Aorta (tissue), 5 donors: Measurements from ENCODE around the gene PHLDA2. TPM values are rescaled to one million over a fixed set of nuclear protein-coding genes. Genes with fewer than 3 reads are reported as not detected.

ENCODE experiments used
- ATAC-seq: fragments of 200-7000 bp; cut with Tn5 transposase; one replicate; pipeline ENCODE4 v1.9.1; 2022; ENCODE audit warnings: moderate library complexity; ENCODE audit not compliant: low FRiP score
- DNase-seq, 2 donors: peaks; one replicate each; pipeline ENCODE4 v3.0.0-alpha.2; 2020
- H3K27ac ChIP-seq, 2 donors: one replicate each; pipeline ENCODE4 v1.5.1; 2013; ENCODE audit warnings: low read length in 2 of 2, mild to moderate bottlenecking in 2 of 2, moderate library complexity in 2 of 2, control low read depth in 1 of 2, inconsistent platforms in 1 of 2, low read depth in 1 of 2
- H3K27me3 ChIP-seq, 2 donors: one replicate each; pipeline ENCODE4 v1.6.1; 2013; ENCODE audit warnings: control low read depth in 1 of 2, low read length in 1 of 2, mild to moderate bottlenecking in 1 of 2, moderate library complexity in 1 of 2; ENCODE audit not compliant: insufficient read depth in 2 of 2, control insufficient read depth in 1 of 2
- H3K36me3 ChIP-seq, 2 donors: one replicate each; pipeline ENCODE4 v1.6.1; 2013; ENCODE audit warnings: control low read depth in 1 of 2, low read length in 1 of 2, mild to moderate bottlenecking in 1 of 2; ENCODE audit not compliant: insufficient read depth in 2 of 2, control insufficient read depth in 1 of 2
- H3K4me1 ChIP-seq, 2 donors: one replicate each; pipeline ENCODE4 v1.6.1; 2013; ENCODE audit warnings: low read length in 2 of 2, control low read depth in 1 of 2, mild to moderate bottlenecking in 1 of 2, moderate library complexity in 1 of 2; ENCODE audit not compliant: insufficient read depth in 2 of 2, control insufficient read depth in 1 of 2
- H3K4me3 ChIP-seq, 2 donors: one replicate each; pipeline ENCODE4 v1.5.1; 2013; ENCODE audit warnings: low read length in 2 of 2, control low read depth in 1 of 2, mild to moderate bottlenecking in 1 of 2
- H3K9me3 ChIP-seq: one replicate; pipeline ENCODE4 v1.6.1; 2013; ENCODE audit warnings: mild to moderate bottlenecking, low read length; ENCODE audit not compliant: control insufficient read depth
- WGBS, 2 donors: extraction: QIAGEN DNeasy Blood & Tissue Kit; methylation state at CpG; one replicate each; pipeline ENCODE4 v1.1.7; 2013; 5-methylcytosine and 5-hydroxymethylcytosine counted together
- intact Hi-C, 2 donors: fragments of 100-400 bp; cut with DNase I; formaldehyde crosslinking; loops; one replicate each; pipeline versions ENCODE4 v1.14.2 to v1.15.0; 2022
- polyA plus RNA-seq, 2 donors: library from polyadenylated mRNA; stranded (reverse); fragments of 200-250 nt; gene quantifications; one replicate each; pipeline ENCODE4 v1.2.3, GENCODE V29; 2013
- total RNA-seq, 2 donors: library from RNA; stranded (reverse); fragmentation: NEBNext Ultra II Directional; extraction: Animal tissue kit (Norgen Biotek cat#: 25700); gene quantifications; one replicate each; pipeline ENCODE4 v1.2.1, GENCODE V29; 2021
- donor health status: healthy with polysubstance abuse.
- donor health status: Bipolar disorder and iron deficiency.
- donor health status: DM: no; HTN: no; CAD: no.
- donor health status: DM: no; HTN: no; CAD: no.
- donor health status: DM: yes; HTN: yes; CAD: no.

Gene PHLDA2
- total and polyA plus RNA-seq, 4 donors: 6.4 to 17.2 (median 7.2) TPM

DNA sequence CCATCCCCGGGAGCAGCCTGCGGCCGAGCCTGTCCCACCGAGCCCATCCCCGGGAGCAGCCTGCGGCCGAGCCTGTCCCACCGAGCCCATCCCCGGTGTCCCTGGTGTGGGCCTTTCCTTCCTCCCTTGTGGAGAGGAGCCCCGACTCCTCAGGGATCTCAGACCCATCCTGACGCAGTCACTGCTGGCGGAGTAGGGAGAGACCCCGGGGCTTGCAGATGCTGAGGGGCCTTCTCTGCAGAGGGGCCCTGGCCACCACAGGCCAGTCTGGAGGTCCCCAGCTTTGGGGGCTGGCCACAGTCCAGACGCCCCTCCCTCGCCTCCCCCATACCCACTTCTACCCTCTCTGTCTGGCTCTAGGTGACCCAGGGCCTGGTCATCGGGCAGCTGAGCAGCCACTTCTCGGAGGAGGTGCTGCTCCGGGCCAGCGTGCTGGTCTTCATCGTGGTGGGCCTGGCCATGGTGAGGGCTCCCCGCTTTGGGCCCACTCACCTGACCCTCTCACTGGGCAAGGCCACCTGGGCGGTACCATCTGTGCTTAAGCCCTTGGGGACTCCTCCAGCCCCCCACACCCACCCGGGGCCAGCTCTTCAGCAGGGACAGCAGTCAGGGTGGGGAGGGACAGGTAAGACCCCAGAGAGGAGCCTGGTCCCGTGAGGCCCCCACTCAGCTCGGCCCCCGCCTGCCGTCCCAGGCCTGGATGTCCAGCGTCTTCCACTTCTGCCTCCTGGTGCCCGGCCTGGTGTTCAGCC lies 7.3 kb downstream of the PHLDA2 start:
- Histone ChIP-seq H3K36me3 (no peaks in the 10 kb centered on the region), H3K4me3 (no peak overlapping the region), H3K27ac (no peak overlapping the region), H3K9me3 (no peaks in the 10 kb centered on the region), H3K4me1 (no peaks in the 10 kb centered on the region), H3K27me3 (no peaks in the 10 kb centered on the region)
- DNase-seq: no peak
- intact Hi-C loops: no loop called here
- no peak for ATAC-seq
- WGBS, 2 donors: 91% methylated on average over 24 to 29 of the region's 29 CpGs

DNA sequence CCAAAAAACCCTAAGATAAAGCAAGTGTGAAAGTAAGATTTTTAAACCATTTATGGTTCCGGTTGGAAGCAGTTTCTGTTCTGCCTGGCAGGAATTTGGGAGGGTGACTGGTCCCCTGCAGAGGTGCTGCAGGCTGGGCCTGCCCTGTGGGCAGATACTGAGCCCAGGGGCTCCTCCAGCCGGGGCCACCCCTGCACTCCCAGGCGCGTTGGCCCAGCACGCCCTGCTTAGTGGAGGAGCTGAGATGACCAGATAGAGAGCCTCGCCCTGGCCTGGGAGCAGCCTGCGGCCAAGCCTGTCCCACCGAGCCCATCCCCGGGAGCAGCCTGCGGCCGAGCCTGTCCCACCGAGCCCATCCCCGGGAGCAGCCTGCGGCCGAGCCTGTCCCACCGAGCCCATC lies 8.0 kb downstream of the PHLDA2 start:
- WGBS, 2 donors: 89 to 94% methylated on average over 12 to 13 of the region's 16 CpGs
- no peaks in the 10 kb centered on the region for H3K4me1 ChIP-seq
- ATAC-seq: no peak
- H3K9me3 ChIP-seq: no peaks in the 10 kb centered on the region
- DNase-seq: no peak
- intact Hi-C loops: no loop called here
- H3K27me3 ChIP-seq: no peaks in the 10 kb centered on the region
- H3K36me3 ChIP-seq: no peaks in the 10 kb centered on the region
- H3K4me3 ChIP-seq: no peak overlapping the region
- no peak overlapping the region for H3K27ac ChIP-seq

DNA sequence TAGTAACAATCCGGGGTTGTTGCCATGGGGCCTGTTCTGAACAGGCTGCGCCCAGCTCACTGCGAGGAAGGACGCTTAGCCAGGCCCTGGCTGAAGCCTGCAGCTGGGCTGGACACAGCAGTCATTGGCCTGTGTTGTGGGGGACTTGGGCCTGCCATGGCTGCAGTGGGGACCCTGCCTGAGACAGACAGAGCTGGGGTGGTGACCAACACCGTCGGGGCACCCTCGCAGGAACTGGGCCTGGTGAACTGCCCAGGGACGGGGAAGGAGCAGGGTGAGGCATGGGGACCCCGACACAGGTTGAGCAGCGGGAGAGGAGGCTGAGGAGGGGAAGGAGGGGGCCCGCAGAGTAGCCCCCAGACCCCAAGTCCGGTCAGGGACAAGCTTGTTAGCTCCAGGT lies 8.9 kb downstream of the PHLDA2 start:
- no peaks in the 10 kb centered on the region for H3K36me3 ChIP-seq
- no peaks in the 10 kb centered on the region for H3K9me3 ChIP-seq
- intact Hi-C loops: no loop called here
- no peak for DNase-seq
- no peaks in the 10 kb centered on the region for H3K27me3 ChIP-seq
- ATAC-seq: no peak
- no peaks in the 10 kb centered on the region for H3K4me1 ChIP-seq
- H3K27ac ChIP-seq: no peak overlapping the region
- WGBS, 2 donors: 93 to 94% methylated on average over 12 of the region's 12 CpGs
- H3K4me3 ChIP-seq: no peak overlapping the region

DNA sequence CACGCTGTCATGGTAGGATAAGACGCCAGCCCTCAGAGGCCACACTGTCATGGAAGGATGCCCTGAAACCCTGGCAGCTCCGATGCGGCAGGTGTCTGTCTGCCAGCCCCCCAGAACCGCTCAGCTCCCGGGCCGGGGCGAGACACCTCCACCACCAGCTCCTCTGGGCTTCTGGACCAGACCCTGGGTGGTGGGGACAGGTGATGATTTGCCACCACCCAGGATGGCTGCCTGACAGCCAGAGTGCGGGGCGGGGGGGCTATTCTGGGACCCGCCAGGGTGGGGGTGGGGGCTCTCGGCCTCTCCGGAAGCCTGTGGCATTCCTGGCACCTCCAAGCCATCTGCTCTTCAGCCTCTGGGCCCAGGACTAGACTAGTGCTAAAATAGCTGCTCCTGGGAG lies 9.4 kb downstream of the PHLDA2 start:
- ATAC-seq: no peak
- no peaks in the 10 kb centered on the region for H3K27me3 ChIP-seq
- intact Hi-C loops: no loop called here

DNA sequence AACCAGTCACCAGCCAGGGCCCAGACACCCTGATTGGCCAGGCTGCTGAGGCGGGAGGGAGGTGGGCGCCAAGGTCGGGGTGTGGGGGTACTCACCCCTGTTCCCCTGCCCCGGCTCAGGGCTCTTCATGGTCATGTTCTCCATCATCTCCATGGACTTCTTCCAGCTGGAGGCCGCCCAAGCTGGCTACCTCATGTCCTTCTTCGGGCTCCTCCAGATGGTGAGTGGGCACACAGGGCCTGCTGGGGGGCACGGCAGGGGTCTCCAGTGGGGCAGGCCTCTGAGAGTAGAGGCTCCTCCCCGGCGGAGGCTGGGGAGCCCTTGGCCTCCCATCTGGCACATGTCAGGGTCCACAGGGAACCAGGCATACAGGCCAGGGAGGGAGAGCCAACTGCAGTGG lies 10.0 kb downstream of the PHLDA2 start:
- 93 to 95% methylated on average over 9 of the region's 9 CpGs for WGBS, 2 donors
- no peak overlapping the region for H3K4me3 ChIP-seq
- no peaks in the 10 kb centered on the region for H3K9me3 ChIP-seq
- no peaks in the 10 kb centered on the region for H3K27me3 ChIP-seq
- H3K36me3 ChIP-seq: no peaks in the 10 kb centered on the region
- DNase-seq: no peak
- H3K27ac ChIP-seq: no peak overlapping the region
- H3K4me1 ChIP-seq: no peaks in the 10 kb centered on the region
- ATAC-seq: no peak
- intact Hi-C loops: no loop called here

More for the DNA sequence above, 9.4 kb downstream of the PHLDA2 start:
- 75 to 82% methylated on average over 13 of the region's 13 CpGs for WGBS, 2 donors
- no peaks in the 10 kb centered on the region for H3K9me3 ChIP-seq
- no peaks in the 10 kb centered on the region for H3K4me1 ChIP-seq
- no peak overlapping the region for H3K4me3 ChIP-seq
- no peaks in the 10 kb centered on the region for H3K36me3 ChIP-seq
- no peak for DNase-seq
- H3K27ac ChIP-seq: no peak overlapping the region

DNA sequence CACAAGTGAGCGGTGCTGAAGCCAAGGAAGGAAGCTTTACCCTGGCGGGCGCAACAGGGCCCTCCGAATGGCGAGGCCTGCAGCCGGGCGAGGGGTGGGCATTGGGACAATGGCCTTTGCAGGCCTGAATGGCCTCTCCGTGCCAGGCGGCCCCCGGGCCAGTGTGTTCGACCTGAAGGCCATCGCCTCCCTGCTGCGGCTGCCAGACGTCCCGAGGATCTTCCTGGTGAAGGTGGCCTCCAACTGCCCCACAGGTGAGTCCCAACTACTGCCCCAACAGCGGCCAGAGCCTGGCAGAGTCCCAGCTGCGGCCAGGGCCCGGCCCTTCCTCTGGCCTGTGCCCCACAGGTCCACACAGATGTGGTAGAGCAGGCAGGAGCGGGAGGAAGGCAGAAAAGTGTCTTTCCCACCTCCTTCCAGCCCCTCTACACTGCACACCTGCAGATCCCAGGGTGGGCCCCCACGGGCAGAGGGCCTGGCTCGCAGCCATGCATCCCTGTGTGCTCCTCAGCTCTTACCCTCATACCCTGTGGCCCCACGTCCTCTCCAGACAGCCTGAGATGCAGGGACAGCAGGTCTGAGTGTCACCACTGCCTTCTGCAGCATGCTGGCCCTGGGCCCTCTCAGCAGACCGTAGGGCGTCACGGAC lies 11.3 kb downstream of the PHLDA2 start:
- Histone ChIP-seq H3K36me3 (no peaks in the 10 kb centered on the region), H3K27ac (no peak overlapping the region), H3K4me3 (no peak overlapping the region), H3K9me3 (no peaks in the 10 kb centered on the region), H3K27me3 (no peaks in the 10 kb centered on the region), H3K4me1 (no peaks in the 10 kb centered on the region)
- no peak for ATAC-seq
- DNase-seq: no peak
- WGBS, 2 donors: 89 to 91% methylated on average over 22 to 25 of the region's 25 CpGs
- intact Hi-C loops: no loop called here

DNA sequence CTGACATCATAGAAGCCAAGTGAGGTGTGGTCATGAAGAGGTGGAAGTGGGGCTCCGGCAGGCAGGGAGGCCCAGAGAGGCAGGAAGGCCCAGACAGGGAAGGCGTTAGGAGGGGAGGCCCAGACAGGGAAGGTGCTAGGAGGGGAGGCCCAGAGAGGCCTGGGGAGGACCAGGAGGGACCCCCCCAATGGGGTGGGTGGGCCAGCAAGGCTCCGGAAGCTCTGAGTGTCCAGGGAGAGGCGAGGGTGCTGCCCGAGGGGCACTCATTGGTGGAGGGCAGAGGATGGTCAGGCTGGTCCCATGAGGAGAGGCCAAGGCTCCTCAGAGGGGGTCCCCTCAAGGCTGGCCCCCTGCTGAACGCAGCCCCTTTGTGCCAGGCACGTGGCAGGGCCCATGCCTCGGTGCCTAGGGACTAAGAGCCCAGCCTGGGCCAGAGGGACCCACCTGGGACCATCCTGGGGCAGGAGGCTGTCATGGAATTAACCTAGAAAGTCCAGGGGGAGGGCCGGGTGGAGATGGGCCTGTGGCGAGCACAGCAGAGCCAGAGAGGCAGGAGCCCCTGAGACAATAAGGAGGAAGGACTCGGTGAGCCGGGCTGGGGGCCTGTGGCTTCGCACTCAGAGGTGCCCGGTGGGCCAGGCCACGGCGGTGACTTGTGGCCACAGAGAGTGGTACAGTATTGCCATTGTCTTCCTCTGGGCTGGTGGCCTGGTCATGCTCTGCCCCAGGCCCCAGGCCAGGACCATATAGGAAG lies 12.2 kb downstream of the PHLDA2 start:
- Histone ChIP-seq H3K4me3 (no peak overlapping the region), H3K27me3 (no peaks in the 10 kb centered on the region), H3K27ac (no peak overlapping the region), H3K9me3 (no peaks in the 10 kb centered on the region), H3K36me3 (no peaks in the 10 kb centered on the region), H3K4me1 (no peaks in the 10 kb centered on the region)
- intact Hi-C loops: no loop called here
- ATAC-seq (no peak), DNase-seq (no peak)
- WGBS, 2 donors: 95 to 96% methylated on average over 16 of the region's 16 CpGs

DNA sequence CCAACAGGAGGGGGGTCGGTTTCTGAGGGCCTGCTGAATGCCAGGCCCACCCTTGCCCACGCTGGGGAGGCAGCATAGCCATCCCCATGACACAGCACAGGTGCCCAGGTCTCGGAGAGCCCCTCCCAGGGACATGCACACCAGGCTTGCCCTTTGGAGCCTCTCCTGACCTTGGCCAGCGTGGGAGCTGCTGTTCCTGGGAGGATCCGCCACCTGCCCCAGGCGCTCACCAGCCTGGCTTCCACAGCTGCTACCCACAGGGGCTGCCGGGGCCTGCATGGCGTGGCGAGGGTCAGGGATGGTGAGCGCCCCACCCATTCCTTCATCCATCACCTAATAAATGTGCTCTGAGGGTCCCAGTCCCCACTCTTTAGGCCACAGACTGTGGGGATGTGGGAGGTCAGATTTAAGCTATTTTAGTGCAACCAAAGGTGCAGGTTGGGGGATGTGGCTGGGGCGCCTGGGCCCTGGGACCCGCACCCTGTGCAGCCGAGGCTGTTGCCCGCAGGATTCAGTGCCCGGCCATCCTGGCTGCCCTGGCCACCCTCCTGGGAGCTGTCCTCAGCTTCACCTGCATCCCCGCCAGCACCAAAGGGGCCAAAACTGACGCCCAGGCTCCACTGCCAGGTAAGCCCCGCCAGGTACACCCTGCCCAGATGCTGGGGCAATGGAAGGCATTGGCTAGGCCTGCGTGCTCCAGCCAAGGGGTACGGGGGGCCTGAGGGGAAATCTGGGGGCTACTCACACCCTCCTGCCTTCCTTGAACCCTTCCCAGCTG lies 12.9 kb downstream of the PHLDA2 start:
- Histone ChIP-seq H3K9me3 (no peaks in the 10 kb centered on the region), H3K27ac (no peak overlapping the region), H3K4me1 (no peaks in the 10 kb centered on the region), H3K36me3 (no peaks in the 10 kb centered on the region), H3K27me3 (no peaks in the 10 kb centered on the region), H3K4me3 (no peak overlapping the region)
- DNase-seq (no peak), ATAC-seq (no peak)
- intact Hi-C loops: no loop called here
- WGBS, 2 donors: 89 to 93% methylated on average over 20 of the region's 20 CpGs
